GM23338 (cell line): Measurements from ENCODE around the gene PPM1L.

ENCODE experiments used
- CREB1 ChIP-seq: fragments of 250-450 bp; sonication (Bioruptor Pico); IDR thresholded peaks from 2 replicates; pipeline ENCODE4 v1.5.0; 2020; ENCODE audit warnings: low read depth, mild to moderate bottlenecking, moderate library complexity
- CTCF ChIP-seq, 2 experiments: fragments of 200-600 bp in 1 of 2; sonication (generic) in 1 of 2; conservative IDR thresholded peaks; 2 replicates each; pipeline versions ENCODE4 v1.5.1 to v1.6.1; 2016 to 2017; ENCODE audit warnings: antibody characterized with exemption in 2 of 2, low read depth in 2 of 2, mild to moderate bottlenecking in 2 of 2, moderate library complexity in 1 of 2
- ETS1 ChIP-seq: IDR thresholded peaks from 2 replicates; pipeline ENCODE4 v1.6.1; 2016; ENCODE audit warnings: antibody characterized with exemption
- EZH2 ChIP-seq: fragments of 200-600 bp; sonication (generic); IDR thresholded peaks from one replicate; pipeline ENCODE4 v1.8.0; 2017; ENCODE audit warnings: antibody characterized with exemption, mild to moderate bottlenecking, low read depth; ENCODE audit not compliant: unreplicated experiment
- EZH2phosphoT487 ChIP-seq: fragments of 200-600 bp; sonication (generic); IDR thresholded peaks from one replicate; pipeline ENCODE4 v1.8.1; 2018; ENCODE audit warnings: antibody characterized with exemption; ENCODE audit not compliant: unreplicated experiment
- JUNB ChIP-seq: IDR thresholded peaks from one replicate; pipeline ENCODE4 v1.6.1; 2016; ENCODE audit warnings: antibody characterized with exemption; ENCODE audit not compliant: unreplicated experiment
- NANOG ChIP-seq: IDR thresholded peaks from 2 replicates; pipeline ENCODE4 v1.6.1; 2016; ENCODE audit warnings: antibody characterized with exemption, borderline replicate concordance
- POLR2AphosphoS5 ChIP-seq: IDR thresholded peaks from 2 replicates; pipeline ENCODE4 v1.6.1; 2016; ENCODE audit warnings: antibody characterized with exemption, low read depth
- REST ChIP-seq: IDR thresholded peaks from one replicate; pipeline ENCODE4 v1.6.1; 2018; ENCODE audit warnings: antibody characterized with exemption; ENCODE audit not compliant: unreplicated experiment
- STAT1 ChIP-seq: IDR thresholded peaks from one replicate; pipeline ENCODE4 v1.6.1; 2016; ENCODE audit warnings: antibody characterized with exemption; ENCODE audit not compliant: unreplicated experiment
- ZNF114 ChIP-seq: fragments of 250-450 bp; sonication (Bioruptor Pico); IDR thresholded peaks from 2 replicates; pipeline ENCODE4 v1.5.0; 2020; ENCODE audit warnings: mild to moderate bottlenecking, moderate library complexity
- ZNF331 ChIP-seq: fragments of 250-450 bp; sonication (Bioruptor Pico); IDR thresholded peaks from 2 replicates; pipeline ENCODE4 v1.5.0; 2020; ENCODE audit warnings: low read depth, mild to moderate bottlenecking, moderate library complexity
- ZNF462 ChIP-seq: fragments of 250-450 bp; sonication (Bioruptor Pico); IDR thresholded peaks from 2 replicates; pipeline ENCODE4 v1.5.0; 2020; ENCODE audit warnings: mild to moderate bottlenecking, moderate library complexity

GRCh38 chr3:160950954-160951353, 194.9 kb downstream of the PPM1L start:
- TF ChIP-seq CTCF (conservative IDR thresholded peaks at IDR 0.05; ENCODE audit: low read depth in 2 of 2) (no peak), EZH2 (no peak), REST (no peak), POLR2AphosphoS5 (no peak), CREB1 (no peak), JUNB (no peak), EZH2phosphoT487 (no peak), ZNF462 (CRISPR knock-in tag) (no peak), STAT1 (no peak), ETS1 (no peak), ZNF114 (CRISPR knock-in tag) (no peak), NANOG (no peak), ZNF331 (CRISPR knock-in tag) (no peak)
